NCI-H446 (cell line): ENCODE results near the gene ARPC4.
"Not testable (repeated sequence)": the region's sequence is repeated elsewhere in the genome, so short reads cannot be mapped to it uniquely, and the experiment has no call there.

Source experiments
- DNase-seq, 2 experiments: peaks; one replicate each; lab custom pipeline; 2025; lab: John Stamatoyannopoulos, UW

Gene ARPC4

GRCh38 chr3:9820946-9821345, 28.1 kb downstream of the ARPC4 start:
- no peak for DNase-seq

GRCh38 chr3:9825451-9826040, 32.7 kb downstream of the ARPC4 start:
- no peak for DNase-seq

- DNase-seq: no peak
These were observed 34.1 kb downstream of the ARPC4 start for GRCh38 chr3:9826815-9827573.

- DNase-seq: no peak
These were observed 36.2 kb downstream of the ARPC4 start for GRCh38 chr3:9828801-9829755.

- no peak for DNase-seq
These were observed 38.4 kb downstream of the ARPC4 start for GRCh38 chr3:9831253-9831652.

- no peak for DNase-seq
These were observed 40.2 kb downstream of the ARPC4 start for GRCh38 chr3:9833078-9833477.

GRCh38 chr3:9834520-9835380, 41.9 kb downstream of the ARPC4 start:
- no peak for DNase-seq

- no peak for DNase-seq
These were observed 45.1 kb downstream of the ARPC4 start for GRCh38 chr3:9837701-9838582.

- DNase-seq: no peak
These were observed 46.0 kb downstream of the ARPC4 start for GRCh38 chr3:9838856-9839255.

- DNase-seq: no peak
These were observed 48.1 kb downstream of the ARPC4 start for GRCh38 chr3:9841015-9841414.

- peak; percentile 83 to 93 for DNase-seq
These were observed 51.0 kb downstream of the ARPC4 start, which contains the start of gene RPUSD3 for GRCh38 chr3:9843715-9844438. Gene RPUSD3 (minus strand): TSS chr3:9844008. CDS start chr3:9843990, 18 bp downstream.

- no peak for DNase-seq
These were observed 53.3 kb downstream of the ARPC4 start for GRCh38 chr3:9846231-9846630.

GRCh38 chr3:9846931-9847488, 54.1 kb downstream of the ARPC4 start:
- DNase-seq: no peak

GRCh38 chr3:9847870-9848269, 55.0 kb downstream of the ARPC4 start:
- DNase-seq: not testable (repeated sequence)

GRCh38 chr3:9848860-9849259, 56.0 kb downstream of the ARPC4 start:
- DNase-seq: peak in 1 of 2 experiments; percentile 12

GRCh38 chr3:9851383-9851782, 58.5 kb downstream of the ARPC4 start:
- DNase-seq: not testable (repeated sequence)

GRCh38 chr3:9851926-9852325, 59.0 kb downstream of the ARPC4 start:
- not testable (repeated sequence) for DNase-seq

- DNase-seq: no peak
These were observed 59.6 kb downstream of the ARPC4 start for GRCh38 chr3:9852528-9852927.

- DNase-seq: not testable (repeated sequence)
These were observed 61.5 kb downstream of the ARPC4 start for GRCh38 chr3:9854291-9854940.
